Fibroblast of the aortic adventitia (primary cell): ENCODE data around the gene TIAM1. TPM values are rescaled to one million over a fixed set of nuclear protein-coding genes. Genes with fewer than 3 reads are reported as not detected.

Source experiments
- DNase-seq: peaks from one replicate; pipeline ENCODE4 v3.0.0-alpha.2; 2010; ENCODE audit warnings: low read depth
- H3K4me3 ChIP-seq: 2 replicates; pipeline ENCODE4 v1.5.1; 2011; ENCODE audit warnings: low read depth, mild to moderate bottlenecking, control low read depth, low read length, moderate library complexity
- CTCF ChIP-seq: IDR thresholded peaks from 2 replicates; pipeline ENCODE4 v1.5.1; 2011; ENCODE audit warnings: mild to moderate bottlenecking, low read length, control low read depth, inconsistent platforms; ENCODE audit not compliant: insufficient read depth
- total RNA-seq: library from RNA; depleted of rRNA; stranded (reverse); fragments of >200 nt; gene quantifications from 2 replicates; pipeline ENCODE4 v1.2.3, GENCODE V29; 2012; ENCODE audit warnings: low replicate concordance

TIAM1 gene
- total RNA-seq, 1 donor, result 15.1 TPM

GRCh38 chr21:31216206-31216605 is 127.9 kb downstream of the TIAM1 start:
- DNase-seq, result no peak
- H3K4me3 ChIP-seq, result no peak overlapping the region
- TF ChIP-seq CTCF, result no peak

- peak; percentile 16 for DNase-seq
- H3K4me3 ChIP-seq, result no peak overlapping the region
- no peak for TF ChIP-seq CTCF
Observed at GRCh38 chr21:31213787-31214186, 130.3 kb downstream of the TIAM1 start.

- no peak for TF ChIP-seq CTCF
- DNase-seq, result peak; percentile 32
- no peak overlapping the region for H3K4me3 ChIP-seq
Observed at GRCh38 chr21:31211836-31212235, 132.2 kb downstream of the TIAM1 start.

GRCh38 chr21:31205412-31205811 is 138.6 kb downstream of the TIAM1 start:
- TF ChIP-seq CTCF, result no peak
- DNase-seq, result no peak
- H3K4me3 ChIP-seq, result no peak overlapping the region

- no peak overlapping the region for H3K4me3 ChIP-seq
- DNase-seq, result no peak
- no peak for TF ChIP-seq CTCF
Observed at GRCh38 chr21:31204801-31205200, 139.3 kb downstream of the TIAM1 start.

- no peak overlapping the region for H3K4me3 ChIP-seq
- DNase-seq, result peak; percentile 58
- no peak for TF ChIP-seq CTCF
Observed at GRCh38 chr21:31203431-31204054, 140.5 kb downstream of the TIAM1 start.

GRCh38 chr21:31201548-31201947 is 142.5 kb downstream of the TIAM1 start:
- no peak for TF ChIP-seq CTCF
- H3K4me3 ChIP-seq, result no peak overlapping the region
- DNase-seq, result peak; percentile 91
